Keratinocyte (primary cell): Measurements from ENCODE around the gene XPNPEP2. TPM values are rescaled to one million over a fixed set of nuclear protein-coding genes. Genes with fewer than 3 reads are reported as not detected.

Experiments
- DNase-seq: peaks from one replicate; pipeline ENCODE4 v3.0.0-alpha.2; 2011; ENCODE audit warnings: low read depth, missing footprints, low spot score
- FAIRE-seq: peaks from 2 replicates; lab custom pipeline; 2011; peaks lifted over from hg19 to GRCh38; lab: Jason Lieb, UNC
- H2AFZ ChIP-seq: 2 replicates; pipeline ENCODE4 v1.6.0; 2012; ENCODE audit warnings: low read length, control low read depth, inconsistent platforms; ENCODE audit not compliant: control insufficient read depth
- H3K27ac ChIP-seq: 2 replicates; pipeline ENCODE4 v1.5.1; 2011; ENCODE audit warnings: low read length; ENCODE audit not compliant: control insufficient read depth, insufficient read depth
- H3K27me3 ChIP-seq: 3 replicates; pipeline ENCODE4 v1.6.0; 2011; ENCODE audit warnings: low read length; ENCODE audit not compliant: control insufficient read depth, insufficient read depth; ENCODE audit errors: extremely low read depth
- H3K36me3 ChIP-seq, 2 experiments: 2 replicates in 1 of 2; 3 replicates in 1 of 2; pipeline ENCODE4 v1.5.1; 2011; ENCODE audit warnings: low read length in 2 of 2, mild to moderate bottlenecking in 1 of 2; ENCODE audit not compliant: control insufficient read depth in 2 of 2, insufficient read depth in 2 of 2; ENCODE audit errors: extremely low read depth in 1 of 2
- H3K4me1 ChIP-seq: 3 replicates; pipeline ENCODE4 v1.5.1; 2011; ENCODE audit warnings: low read length; ENCODE audit not compliant: control insufficient read depth, insufficient read depth; ENCODE audit errors: extremely low read depth
- H3K4me2 ChIP-seq: 3 replicates; pipeline ENCODE4 v1.6.0; 2011; ENCODE audit warnings: low read depth, low read length; ENCODE audit not compliant: control insufficient read depth, insufficient read depth; ENCODE audit errors: extremely low read depth
- H3K4me3 ChIP-seq, 3 experiments: fragments of 200-600 bp in 1 of 3; sonication (generic) in 1 of 3; 2 replicates in 2 of 3; 3 replicates in 1 of 3; pipeline ENCODE4 v1.5.1; 2011 to 2016; ENCODE audit warnings: low read length in 3 of 3, mild to moderate bottlenecking in 3 of 3, control low read depth in 2 of 3, inconsistent platforms in 1 of 3, low read depth in 1 of 3, mixed read lengths in 1 of 3, mixed run types in 1 of 3, moderate library complexity in 1 of 3; ENCODE audit not compliant: control insufficient read depth in 2 of 3, insufficient read depth in 2 of 3; ENCODE audit errors: extremely low read depth in 1 of 3
- H3K79me2 ChIP-seq: 2 replicates; pipeline ENCODE4 v1.6.0; 2012; ENCODE audit warnings: low read length; ENCODE audit not compliant: control insufficient read depth, insufficient read depth
- H3K9ac ChIP-seq: 3 replicates; pipeline ENCODE4 v1.6.0; 2011; ENCODE audit warnings: low read length; ENCODE audit not compliant: control insufficient read depth, insufficient read depth; ENCODE audit errors: extremely low read depth
- H3K9me1 ChIP-seq: 3 replicates; pipeline ENCODE4 v1.6.0; 2011; ENCODE audit warnings: low read length; ENCODE audit not compliant: control insufficient read depth, insufficient read depth; ENCODE audit errors: extremely low read depth
- H3K9me3 ChIP-seq: 2 replicates; pipeline ENCODE4 v1.5.1; 2012; ENCODE audit warnings: low read depth, low read length; ENCODE audit not compliant: control insufficient read depth
- H4K20me1 ChIP-seq: 3 replicates; pipeline ENCODE4 v1.6.0; 2011; ENCODE audit warnings: low read length; ENCODE audit not compliant: control insufficient read depth, insufficient read depth; ENCODE audit errors: extremely low read depth
- EZH2 ChIP-seq: IDR thresholded peaks from one replicate; pipeline ENCODE4 v1.6.1; 2012; ENCODE audit warnings: inconsistent platforms, mild to moderate bottlenecking, low read length, moderate library complexity
- dilution Hi-C: fragments of 300-500 bp; cut with MboI; formaldehyde crosslinking; loops from one replicate; pipeline ENCODE4 v1.7.0; 2020; ENCODE audit warnings: low sequenced_read_pairs; ENCODE audit not compliant: extremely low pct_ligation_motif_present
- polyA plus RNA-seq, 5 experiments: library from polyadenylated mRNA; depleted of rRNA in 3 of 5; stranded (reverse) in 3 of 5; stranded (forward) in 1 of 5; unstranded in 1 of 5; fragments of >200 nt; gene quantifications; 1 replicate in 1 of 5; 2 replicates in 3 of 5; 3 replicates in 1 of 5; pipeline versions ENCODE4 v1.2.1 to v1.2.3, GENCODE V29; 2011 to 2012; ENCODE audit warnings: missing spikeins in 2 of 5, low read depth in 1 of 5, low replicate concordance in 1 of 5
- TF ChIP-seq, protein P1 (sequence below), 3 experiments: IDR thresholded peaks in 1 of 3; conservative IDR thresholded peaks in 1 of 3; optimal IDR thresholded peaks in 1 of 3; 2 replicates in 2 of 3; 3 replicates in 1 of 3; pipeline versions ENCODE3 to v1.5.1; 2011; ENCODE audit warnings: low read length in 3 of 3, mild to moderate bottlenecking in 3 of 3, moderate library complexity in 2 of 3, control low read depth in 1 of 3, inconsistent platforms in 1 of 3; ENCODE audit not compliant: insufficient read depth in 2 of 3; ENCODE audit errors: extremely low read depth in 1 of 3

XPNPEP2 gene
- polyA plus RNA-seq, 1 donor (not counting 4 experiments of a cell fraction or from before 2014, with no cell fraction given), result not detected

DNA sequence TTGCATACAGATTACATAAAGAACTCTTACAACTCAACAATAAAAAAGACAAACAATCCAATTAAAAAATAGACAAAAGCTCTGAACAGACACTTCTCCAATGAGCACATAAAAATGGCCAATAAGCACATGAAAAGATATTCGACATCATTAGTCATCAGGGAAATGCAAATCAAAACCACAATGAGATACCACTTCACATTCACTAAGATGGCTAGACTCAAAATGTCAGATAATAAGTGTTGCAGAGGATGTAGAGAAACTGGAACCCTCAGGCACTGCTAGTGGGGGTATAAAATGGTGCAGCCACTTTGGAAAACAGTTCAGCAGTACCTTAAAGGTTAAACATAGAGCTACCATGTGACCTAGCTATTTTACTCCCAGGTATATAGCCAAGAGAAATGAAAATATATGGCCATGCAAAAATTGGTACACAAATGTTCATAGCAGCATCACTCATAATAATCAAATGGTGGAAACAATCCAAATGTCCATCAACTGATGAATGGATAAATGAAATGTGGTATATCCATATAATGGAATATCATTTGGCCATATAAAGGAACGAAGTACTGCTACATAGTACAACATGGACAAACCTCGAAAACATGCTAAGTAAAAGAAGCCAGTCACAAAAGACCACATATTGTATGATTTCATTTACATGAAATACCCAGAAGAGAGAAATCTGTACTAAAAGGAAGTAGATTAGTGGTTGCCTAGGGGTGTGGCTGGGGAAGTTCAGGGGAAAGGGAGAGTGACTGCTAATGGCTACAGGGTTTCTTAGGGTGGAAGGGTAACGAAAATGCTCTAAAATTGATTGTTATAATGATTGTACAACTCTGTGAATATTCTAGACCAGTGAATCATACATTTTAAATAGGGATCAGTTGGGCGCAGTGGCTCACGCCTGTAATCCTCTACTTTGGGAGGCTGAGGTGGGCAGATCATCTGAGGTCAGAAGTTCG, 70.3 kb downstream of the XPNPEP2 start:
- H3K27ac ChIP-seq, result no peak overlapping the region
- dilution Hi-C loops, result no loop called here

DNA sequence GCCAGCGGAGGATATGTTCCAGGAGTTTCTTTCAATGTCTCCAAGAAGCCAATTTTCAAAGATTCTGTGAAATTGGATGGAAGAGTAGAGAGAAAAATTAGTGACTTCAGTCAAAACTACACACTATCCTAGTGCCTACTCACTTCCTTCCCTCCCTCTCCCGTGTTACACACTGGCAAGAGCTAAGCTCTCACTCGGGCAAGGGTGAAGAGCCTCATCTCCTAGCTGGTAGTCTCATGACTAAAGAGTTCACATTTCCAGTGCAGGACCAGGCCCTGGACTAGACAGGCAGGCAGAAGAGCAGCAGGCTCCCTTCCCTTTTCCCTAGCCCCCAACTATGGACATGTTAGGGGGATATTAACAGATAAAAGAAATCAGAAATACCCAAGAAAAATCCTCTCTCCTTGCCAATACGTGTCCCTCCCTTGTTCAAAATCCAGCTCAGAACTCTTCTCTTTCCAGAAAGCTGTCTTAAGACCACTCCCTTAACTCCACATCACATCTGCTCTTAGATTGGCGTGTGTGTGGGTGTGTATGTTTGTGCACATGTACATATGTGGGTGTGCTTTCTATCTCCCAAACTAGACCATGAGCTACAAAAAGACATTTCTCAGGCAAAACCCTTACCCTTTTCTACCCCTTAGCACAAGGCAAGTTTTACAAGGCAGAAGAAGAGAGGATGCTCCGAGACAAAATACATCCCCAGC, 75.0 kb downstream of the XPNPEP2 start:
- Histone ChIP-seq H3K4me1 (no peaks in the 10 kb centered on the region), H3K9me3 (no peaks in the 10 kb centered on the region), H3K27me3 (no peaks in the 10 kb centered on the region), H2AFZ (no peak overlapping the region), H3K27ac (no peak overlapping the region), H3K36me3 (peaks cover 0 to 4% of the 10 kb centered on the region in 2 experiments), H3K4me2 (no peak overlapping the region), H3K9me1 (no peaks in the 10 kb centered on the region), H4K20me1 (no peaks in the 10 kb centered on the region), H3K4me3 (no peak overlapping the region), H3K79me2 (no peaks in the 10 kb centered on the region), H3K9ac (no peak overlapping the region)
- no peak for TF ChIP-seq EZH2
- TF ChIP-seq, protein P1, sequence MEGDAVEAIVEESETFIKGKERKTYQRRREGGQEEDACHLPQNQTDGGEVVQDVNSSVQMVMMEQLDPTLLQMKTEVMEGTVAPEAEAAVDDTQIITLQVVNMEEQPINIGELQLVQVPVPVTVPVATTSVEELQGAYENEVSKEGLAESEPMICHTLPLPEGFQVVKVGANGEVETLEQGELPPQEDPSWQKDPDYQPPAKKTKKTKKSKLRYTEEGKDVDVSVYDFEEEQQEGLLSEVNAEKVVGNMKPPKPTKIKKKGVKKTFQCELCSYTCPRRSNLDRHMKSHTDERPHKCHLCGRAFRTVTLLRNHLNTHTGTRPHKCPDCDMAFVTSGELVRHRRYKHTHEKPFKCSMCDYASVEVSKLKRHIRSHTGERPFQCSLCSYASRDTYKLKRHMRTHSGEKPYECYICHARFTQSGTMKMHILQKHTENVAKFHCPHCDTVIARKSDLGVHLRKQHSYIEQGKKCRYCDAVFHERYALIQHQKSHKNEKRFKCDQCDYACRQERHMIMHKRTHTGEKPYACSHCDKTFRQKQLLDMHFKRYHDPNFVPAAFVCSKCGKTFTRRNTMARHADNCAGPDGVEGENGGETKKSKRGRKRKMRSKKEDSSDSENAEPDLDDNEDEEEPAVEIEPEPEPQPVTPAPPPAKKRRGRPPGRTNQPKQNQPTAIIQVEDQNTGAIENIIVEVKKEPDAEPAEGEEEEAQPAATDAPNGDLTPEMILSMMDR (optimal IDR thresholded peaks at IDR 0.05 in 1 of 3, IDR thresholded peaks at IDR 0.05 in 1 of 3, conservative IDR thresholded peaks at IDR 0.05 in 1 of 3; ENCODE audit: extremely low read depth in 1 of 3, insufficient read depth in 2 of 3, low read length in 3 of 3), result no peak
- FAIRE-seq, result no peak
- dilution Hi-C loops, result no loop called here
- DNase-seq, result no peak

More for the DNA sequence above, 70.3 kb downstream of the XPNPEP2 start:
- DNase-seq (no peak), FAIRE-seq (no peak)
- H4K20me1 ChIP-seq, result no peaks in the 10 kb centered on the region
- no peak for TF ChIP-seq EZH2
- TF ChIP-seq, protein P1 (optimal IDR thresholded peaks at IDR 0.05 in 1 of 3, IDR thresholded peaks at IDR 0.05 in 1 of 3, conservative IDR thresholded peaks at IDR 0.05 in 1 of 3; ENCODE audit: extremely low read depth in 1 of 3, insufficient read depth in 2 of 3, low read length in 3 of 3), result no peak
- H2AFZ ChIP-seq, result no peak overlapping the region
- H3K4me2 ChIP-seq, result no peak overlapping the region
- no peaks in the 10 kb centered on the region for H3K9me3 ChIP-seq
- H3K79me2 ChIP-seq, result no peaks in the 10 kb centered on the region
- no peaks in the 10 kb centered on the region for H3K36me3 ChIP-seq
- no peak overlapping the region for H3K4me3 ChIP-seq
- no peaks in the 10 kb centered on the region for H3K27me3 ChIP-seq
- H3K9me1 ChIP-seq, result no peaks in the 10 kb centered on the region
- H3K4me1 ChIP-seq, result no peaks in the 10 kb centered on the region
- H3K9ac ChIP-seq, result no peak overlapping the region
